OCI-LY1 (cell line): ENCODE results near the gene LRRC4.

Experiments used
- H2AFZ ChIP-seq: fragments of 200-600 bp; sonication (generic), shearing (Covaris generic); 2 replicates; pipeline ENCODE4 v1.6.0; 2014; ENCODE audit warnings: antibody characterized with exemption, mild to moderate bottlenecking, low read length
- H3F3A ChIP-seq: fragments of 200-600 bp; sonication (generic), shearing (Covaris generic); 2 replicates; pipeline ENCODE4 v1.6.0; 2014; ENCODE audit warnings: mild to moderate bottlenecking, antibody characterized with exemption, low read length, moderate library complexity; ENCODE audit not compliant: insufficient read depth
- H3K27ac ChIP-seq: fragments of 200-600 bp; sonication (generic); 2 replicates; pipeline ENCODE4 v1.5.1; 2014; ENCODE audit warnings: low read length, mixed run types, mild to moderate bottlenecking, low read depth; ENCODE audit not compliant: poor library complexity, severe bottlenecking
- H3K27me3 ChIP-seq: fragments of 200-600 bp; sonication (generic); 2 replicates; pipeline ENCODE4 v1.6.0; 2014; ENCODE audit warnings: antibody characterized with exemption, mild to moderate bottlenecking, low read length, moderate library complexity; ENCODE audit not compliant: insufficient read depth
- H3K36me3 ChIP-seq: fragments of 200-600 bp; sonication (generic); 2 replicates; pipeline ENCODE4 v1.6.1; 2014; ENCODE audit warnings: mild to moderate bottlenecking, antibody characterized with exemption, low read length, moderate library complexity, mixed read lengths; ENCODE audit not compliant: insufficient read depth
- H3K4me1 ChIP-seq: fragments of 200-600 bp; sonication (generic); 2 replicates; pipeline ENCODE4 v1.5.1; 2014; ENCODE audit warnings: mild to moderate bottlenecking, low read length, moderate library complexity; ENCODE audit not compliant: insufficient read depth, severe bottlenecking
- H3K4me2 ChIP-seq: fragments of 200-600 bp; sonication (generic), shearing (Covaris generic); 2 replicates; pipeline ENCODE4 v1.6.1; 2014; ENCODE audit warnings: low read length
- H3K4me3 ChIP-seq: fragments of 200-600 bp; sonication (generic); 2 replicates; pipeline ENCODE4 v1.5.1; 2014; ENCODE audit warnings: low read length, low read depth, mild to moderate bottlenecking, mixed read lengths; ENCODE audit not compliant: poor library complexity, severe bottlenecking
- H3K79me2 ChIP-seq: fragments of 200-600 bp; shearing (Covaris generic); 2 replicates; pipeline ENCODE4 v1.6.1; 2016; ENCODE audit warnings: mixed run types, low read length, mixed read lengths; ENCODE audit not compliant: insufficient read depth
- H3K9ac ChIP-seq: fragments of 200-600 bp; sonication (generic), shearing (Covaris generic); 2 replicates; pipeline ENCODE4 v1.6.1; 2014; ENCODE audit warnings: mild to moderate bottlenecking, low read length, mixed read lengths
- H3K9me2 ChIP-seq: fragments of 200-600 bp; sonication (generic), shearing (Covaris generic); 2 replicates; pipeline ENCODE4 v1.6.1; 2014; ENCODE audit warnings: low read depth, mild to moderate bottlenecking, low read length, mixed read lengths
- H3K9me3 ChIP-seq: fragments of 200-600 bp; shearing (Covaris generic); 2 replicates; pipeline ENCODE4 v1.6.1; 2014; ENCODE audit warnings: low read length, mixed read lengths
- H4K20me1 ChIP-seq: fragments of 200-600 bp; sonication (generic), shearing (Covaris generic); 2 replicates; pipeline ENCODE4 v1.6.0; 2016; ENCODE audit warnings: mild to moderate bottlenecking, low read length; ENCODE audit not compliant: insufficient read depth
- CTCF ChIP-seq: fragments of 200-600 bp; sonication (generic), shearing (Covaris generic); IDR thresholded peaks from 2 replicates; pipeline ENCODE4 v1.5.1; 2017; ENCODE audit warnings: mild to moderate bottlenecking, antibody characterized with exemption, low read length, moderate library complexity, mixed read lengths
- EZH2 ChIP-seq: fragments of 200-600 bp; sonication (generic), shearing (Covaris generic); IDR thresholded peaks from 2 replicates; pipeline ENCODE4 v1.8.0; 2017; ENCODE audit warnings: borderline replicate concordance, mixed run types, mild to moderate bottlenecking, antibody characterized with exemption, low read length, moderate library complexity, mixed read lengths

Gene LRRC4

GRCh38 chr7:128029405-128029995 is 1.7 kb downstream of the LRRC4 start:
- H3K36me3 ChIP-seq = peaks cover 28% of the 10 kb centered on the region
- no peak overlapping the region for H2AFZ ChIP-seq
- no peaks in the 10 kb centered on the region for H3K79me2 ChIP-seq
- no peak overlapping the region for H3K4me2 ChIP-seq
- no peaks in the 10 kb centered on the region for H3K9me2 ChIP-seq
- no peak overlapping the region for H3K4me3 ChIP-seq
- H3K27ac ChIP-seq = no peak overlapping the region
- no peak overlapping the region for H3K9ac ChIP-seq
- H3F3A ChIP-seq = no peaks in the 10 kb centered on the region
- no peaks in the 10 kb centered on the region for H4K20me1 ChIP-seq
- H3K4me1 ChIP-seq = peaks cover 17% of the 10 kb centered on the region
- H3K27me3 ChIP-seq = peaks cover 10% of the 10 kb centered on the region; the same call in 1 of the 2 replicates
- H3K9me3 ChIP-seq = no peaks in the 10 kb centered on the region
- TF ChIP-seq CTCF = no peak
- TF ChIP-seq EZH2 = no peak

GRCh38 chr7:128027485-128027980 is 3.7 kb downstream of the LRRC4 start:
- peaks cover 34% of the 10 kb centered on the region for H3K36me3 ChIP-seq
- no peak overlapping the region for H3K4me3 ChIP-seq
- no peak overlapping the region for H3K4me2 ChIP-seq
- no peak overlapping the region for H2AFZ ChIP-seq
- H3K27ac ChIP-seq = no peak overlapping the region
- H3K9me3 ChIP-seq = no peaks in the 10 kb centered on the region
- no peaks in the 10 kb centered on the region for H4K20me1 ChIP-seq
- H3K27me3 ChIP-seq = no peaks in the 10 kb centered on the region
- H3K9ac ChIP-seq = no peak overlapping the region
- TF ChIP-seq EZH2 (no peak), CTCF (no peak)
- no peaks in the 10 kb centered on the region for H3F3A ChIP-seq
- H3K79me2 ChIP-seq = no peaks in the 10 kb centered on the region
- no peaks in the 10 kb centered on the region for H3K9me2 ChIP-seq
- peaks cover 13% of the 10 kb centered on the region for H3K4me1 ChIP-seq

- H3K9ac ChIP-seq = no peak overlapping the region
- no peaks in the 10 kb centered on the region for H3K9me2 ChIP-seq
- H3K4me2 ChIP-seq = no peak overlapping the region
- H3F3A ChIP-seq = no peaks in the 10 kb centered on the region
- no peak overlapping the region for H3K27ac ChIP-seq
- H2AFZ ChIP-seq = no peak overlapping the region
- no peaks in the 10 kb centered on the region for H4K20me1 ChIP-seq
- H3K9me3 ChIP-seq = no peaks in the 10 kb centered on the region
- H3K36me3 ChIP-seq = peaks cover 34% of the 10 kb centered on the region
- no peak for TF ChIP-seq CTCF
- H3K79me2 ChIP-seq = no peaks in the 10 kb centered on the region
- H3K4me1 ChIP-seq = peaks cover 7% of the 10 kb centered on the region
- no peaks in the 10 kb centered on the region for H3K27me3 ChIP-seq
- H3K4me3 ChIP-seq = no peak overlapping the region
Measured at GRCh38 chr7:128026551-128026950, 4.7 kb downstream of the LRRC4 start.
